Gastrocnemius medialis (tissue), 4 donors: Measurements from ENCODE around the gene CST3. TPM values are rescaled to one million over a fixed set of nuclear protein-coding genes. Genes with fewer than 3 reads are reported as not detected.

ENCODE experiments used
- ATAC-seq, 2 donors: fragments of 150-250 bp; one replicate each; pipeline ENCODE4 v1.9.1; 2016
- DNase-seq, 2 donors: peaks; one replicate each; pipeline ENCODE4 v3.0.0-alpha.2; 2019
- H3K27ac ChIP-seq, 4 donors: fragments of 200-600 bp; sonication (generic); 1 replicate in 1 of 4; 2 replicates in 3 of 4; pipeline ENCODE4 v1.5.1; 2016 to 2018; ENCODE audit warnings: mild to moderate bottlenecking in 2 of 4, moderate library complexity in 1 of 4
- H3K27me3 ChIP-seq, 3 donors: fragments of 200-600 bp; sonication (generic) in 2 of 3; 1 replicate in 1 of 3; 2 replicates in 2 of 3; pipeline versions ENCODE4 v1.5.1 to v1.6.0; 2016 to 2019; ENCODE audit warnings: mild to moderate bottlenecking in 1 of 3, moderate library complexity in 1 of 3
- H3K36me3 ChIP-seq, 2 donors: fragments of 200-600 bp; sonication (generic) in 1 of 2; one replicate each; pipeline ENCODE4 v1.5.1; 2017 to 2018
- H3K4me1 ChIP-seq, 2 donors: fragments of 200-600 bp; sonication (generic) in 1 of 2; one replicate each; pipeline ENCODE4 v1.5.1; 2016 to 2017; ENCODE audit warnings: mild to moderate bottlenecking in 2 of 2
- H3K4me3 ChIP-seq, 4 donors: fragments of 200-600 bp; sonication (generic) in 3 of 4; 1 replicate in 1 of 4; 2 replicates in 3 of 4; pipeline ENCODE4 v1.5.1; 2016 to 2019; ENCODE audit warnings: mild to moderate bottlenecking in 2 of 4
- H3K9me3 ChIP-seq, 3 donors: fragments of 200-600 bp; sonication (generic) in 2 of 3; 1 replicate in 1 of 3; 2 replicates in 2 of 3; pipeline ENCODE4 v1.5.1; 2016 to 2019
- CTCF ChIP-seq, 5 experiments: fragments of 450-650 bp in 3 of 5; fragments of 200-600 bp in 2 of 5; sonication (generic) in 2 of 5; IDR thresholded peaks in 4 of 5; conservative IDR thresholded peaks in 1 of 5; 1 replicate in 4 of 5; 2 replicates in 1 of 5; pipeline ENCODE4 v1.5.1; 2016 to 2019; ENCODE audit warnings: antibody characterized with exemption in 5 of 5, mild to moderate bottlenecking in 3 of 5, moderate library complexity in 3 of 5
- POLR2A ChIP-seq, 2 donors: fragments of 450-650 bp; IDR thresholded peaks; one replicate each; pipeline ENCODE4 v1.6.1; 2017; ENCODE audit warnings: antibody characterized with exemption in 2 of 2, mild to moderate bottlenecking in 2 of 2, moderate library complexity in 2 of 2
- in situ Hi-C, 4 donors: fragments of 200-750 bp; cut with MboI; loops; one replicate each; pipeline versions ENCODE4 v1.15.0 to v1.8.0; 2017; ENCODE audit warnings: low sequenced_read_pairs in 4 of 4
- intact Hi-C: fragments of 100-400 bp; cut with DNase I; formaldehyde crosslinking; loops from one replicate; pipeline ENCODE4 v1.15.1; 2023; ENCODE audit warnings: low total_unique reads
- total RNA-seq, 4 donors: library from RNA; depleted of rRNA; stranded (reverse); fragments of >200 nt; gene quantifications; one replicate each; pipeline versions ENCODE4 v1.1.0 to v1.2.3, GENCODE V29; 2016

Gene CST3
- total RNA-seq, 4 donors from 2014 or later = 461 to 1,821 (median 697) TPM

GRCh38 chr20:23598481-23598880 lies 39.3 kb downstream of the CST3 start:
- Histone ChIP-seq H3K4me3 (no peak overlapping the region), H3K27me3 (no peaks in the 10 kb centered on the region), H3K4me1 (no peaks in the 10 kb centered on the region), H3K36me3 (no peaks in the 10 kb centered on the region), H3K9me3 (no peaks in the 10 kb centered on the region), H3K27ac (no peak overlapping the region)
- intact Hi-C loops = no loop called here
- in situ Hi-C loops = no loop called here
- TF ChIP-seq POLR2A (IDR thresholded peaks at IDR 0.05) (no peak), CTCF (IDR thresholded peaks at IDR 0.05 in 4 of 5, conservative IDR thresholded peaks at IDR 0.05 in 1 of 5) (no peak)
- ATAC-seq (no peak), DNase-seq (no peak)

- in situ Hi-C loops (no loop called here), intact Hi-C loops (no loop called here)
- Histone ChIP-seq H3K4me3 (no peak overlapping the region), H3K27me3 (no peaks in the 10 kb centered on the region), H3K4me1 (no peaks in the 10 kb centered on the region), H3K27ac (no peak overlapping the region), H3K9me3 (no peaks in the 10 kb centered on the region), H3K36me3 (no peaks in the 10 kb centered on the region)
- no peak for DNase-seq
- TF ChIP-seq POLR2A (IDR thresholded peaks at IDR 0.05) (no peak), CTCF (IDR thresholded peaks at IDR 0.05 in 4 of 5, conservative IDR thresholded peaks at IDR 0.05 in 1 of 5) (no peak)
- no peak for ATAC-seq
Observed at GRCh38 chr20:23596579-23597250, 41.0 kb downstream of the CST3 start.

GRCh38 chr20:23595941-23596340 lies 41.8 kb downstream of the CST3 start:
- intact Hi-C loops (no loop called here), in situ Hi-C loops (no loop called here)
- Histone ChIP-seq H3K36me3 (no peaks in the 10 kb centered on the region), H3K27ac (no peak overlapping the region), H3K9me3 (no peaks in the 10 kb centered on the region), H3K4me1 (no peaks in the 10 kb centered on the region), H3K4me3 (no peak overlapping the region), H3K27me3 (no peaks in the 10 kb centered on the region)
- no peak for DNase-seq
- TF ChIP-seq POLR2A (IDR thresholded peaks at IDR 0.05) (no peak), CTCF (IDR thresholded peaks at IDR 0.05 in 4 of 5, conservative IDR thresholded peaks at IDR 0.05 in 1 of 5) (no peak)
- no peak for ATAC-seq

GRCh38 chr20:23588434-23589403 lies 49.0 kb downstream of the CST3 start:
- no peaks in the 10 kb centered on the region for H3K36me3 ChIP-seq
- H3K9me3 ChIP-seq = no peaks in the 10 kb centered on the region
- H3K27ac ChIP-seq = no peak overlapping the region
- TF ChIP-seq CTCF (IDR thresholded peaks at IDR 0.05 in 4 of 5, conservative IDR thresholded peaks at IDR 0.05 in 1 of 5) (no peak), POLR2A (IDR thresholded peaks at IDR 0.05) (no peak)
- H3K4me1 ChIP-seq = no peaks in the 10 kb centered on the region
- no peak overlapping the region for H3K4me3 ChIP-seq
- intact Hi-C loops (no loop called here), in situ Hi-C loops (no loop called here)
- H3K27me3 ChIP-seq = no peaks in the 10 kb centered on the region
- ATAC-seq (no peak), DNase-seq (no peak)
